Gastrocnemius medialis (tissue), 4 donors: ENCODE results near the gene DIP2C. TPM values are rescaled to one million over a fixed set of nuclear protein-coding genes. Genes with fewer than 3 reads are reported as not detected.

ENCODE experiments used
- ATAC-seq, 2 donors: fragments of 150-250 bp; one replicate each; pipeline ENCODE4 v1.9.1; 2016
- DNase-seq, 2 donors: peaks; one replicate each; pipeline ENCODE4 v3.0.0-alpha.2; 2019
- H3K27ac ChIP-seq, 4 donors: fragments of 200-600 bp; sonication (generic); 1 replicate in 1 of 4; 2 replicates in 3 of 4; pipeline ENCODE4 v1.5.1; 2016 to 2018; ENCODE audit warnings: mild to moderate bottlenecking in 2 of 4, moderate library complexity in 1 of 4
- H3K27me3 ChIP-seq, 3 donors: fragments of 200-600 bp; sonication (generic) in 2 of 3; 1 replicate in 1 of 3; 2 replicates in 2 of 3; pipeline versions ENCODE4 v1.5.1 to v1.6.0; 2016 to 2019; ENCODE audit warnings: mild to moderate bottlenecking in 1 of 3, moderate library complexity in 1 of 3
- H3K36me3 ChIP-seq, 2 donors: fragments of 200-600 bp; sonication (generic) in 1 of 2; one replicate each; pipeline ENCODE4 v1.5.1; 2017 to 2018
- H3K4me1 ChIP-seq, 2 donors: fragments of 200-600 bp; sonication (generic) in 1 of 2; one replicate each; pipeline ENCODE4 v1.5.1; 2016 to 2017; ENCODE audit warnings: mild to moderate bottlenecking in 2 of 2
- H3K4me3 ChIP-seq, 4 donors: fragments of 200-600 bp; sonication (generic) in 3 of 4; 1 replicate in 1 of 4; 2 replicates in 3 of 4; pipeline ENCODE4 v1.5.1; 2016 to 2019; ENCODE audit warnings: mild to moderate bottlenecking in 2 of 4
- H3K9me3 ChIP-seq, 3 donors: fragments of 200-600 bp; sonication (generic) in 2 of 3; 1 replicate in 1 of 3; 2 replicates in 2 of 3; pipeline ENCODE4 v1.5.1; 2016 to 2019
- CTCF ChIP-seq, 5 experiments: fragments of 450-650 bp in 3 of 5; fragments of 200-600 bp in 2 of 5; sonication (generic) in 2 of 5; IDR thresholded peaks in 4 of 5; conservative IDR thresholded peaks in 1 of 5; 1 replicate in 4 of 5; 2 replicates in 1 of 5; pipeline ENCODE4 v1.5.1; 2016 to 2019; ENCODE audit warnings: antibody characterized with exemption in 5 of 5, mild to moderate bottlenecking in 3 of 5, moderate library complexity in 3 of 5
- POLR2A ChIP-seq, 2 donors: fragments of 450-650 bp; IDR thresholded peaks; one replicate each; pipeline ENCODE4 v1.6.1; 2017; ENCODE audit warnings: antibody characterized with exemption in 2 of 2, mild to moderate bottlenecking in 2 of 2, moderate library complexity in 2 of 2
- in situ Hi-C, 4 donors: fragments of 200-750 bp; cut with MboI; loops; one replicate each; pipeline versions ENCODE4 v1.15.0 to v1.8.0; 2017; ENCODE audit warnings: low sequenced_read_pairs in 4 of 4
- intact Hi-C: fragments of 100-400 bp; cut with DNase I; formaldehyde crosslinking; loops from one replicate; pipeline ENCODE4 v1.15.1; 2023; ENCODE audit warnings: low total_unique reads
- total RNA-seq, 4 donors: library from RNA; depleted of rRNA; stranded (reverse); fragments of >200 nt; gene quantifications; one replicate each; pipeline versions ENCODE4 v1.1.0 to v1.2.3, GENCODE V29; 2016

The DIP2C gene
- total RNA-seq, 4 donors from 2014 or later, result 19.1 to 60.0 (median 30.2) TPM

DNA sequence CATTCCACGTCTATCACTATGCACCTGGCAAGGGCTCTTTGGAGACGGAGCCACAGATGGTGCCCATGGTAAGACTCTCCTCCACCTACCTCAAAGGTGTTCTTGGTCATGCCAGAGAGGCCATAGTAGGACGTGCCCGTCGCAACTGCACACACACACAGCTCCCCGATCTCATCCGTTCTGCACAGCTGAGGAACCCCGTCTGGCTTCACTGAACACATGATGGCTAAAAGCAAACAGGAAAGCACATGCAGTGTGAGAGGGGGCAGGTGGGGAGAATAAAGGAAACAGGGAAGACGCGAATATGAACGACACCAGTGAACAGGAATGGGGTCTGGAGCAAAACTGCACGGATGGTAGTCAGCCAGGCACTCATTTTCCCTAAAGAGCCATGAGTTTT is 323.3 kb downstream of the DIP2C start:
- Histone ChIP-seq H3K27me3 (no peaks in the 10 kb centered on the region), H3K4me1 (no peaks in the 10 kb centered on the region), H3K36me3 (peaks cover 3 to 34% of the 10 kb centered on the region in 2 donors), H3K9me3 (no peaks in the 10 kb centered on the region), H3K27ac (no peak overlapping the region), H3K4me3 (no peak overlapping the region)
- in situ Hi-C loops (no loop called here), intact Hi-C loops (no loop called here)
- no peak for TF ChIP-seq POLR2A (IDR thresholded peaks at IDR 0.05)
- no peak for TF ChIP-seq CTCF (IDR thresholded peaks at IDR 0.05 in 4 of 5, conservative IDR thresholded peaks at IDR 0.05 in 1 of 5)
- ATAC-seq (no peak), DNase-seq (no peak)

- Histone ChIP-seq H3K36me3 (peaks cover 3 to 49% of the 10 kb centered on the region in 2 donors), H3K4me1 (no peaks in the 10 kb centered on the region), H3K4me3 (no peak overlapping the region), H3K27me3 (no peaks in the 10 kb centered on the region), H3K9me3 (no peaks in the 10 kb centered on the region), H3K27ac (no peak overlapping the region)
- no peak for TF ChIP-seq POLR2A (IDR thresholded peaks at IDR 0.05)
- no peak for TF ChIP-seq CTCF (IDR thresholded peaks at IDR 0.05 in 4 of 5, conservative IDR thresholded peaks at IDR 0.05 in 1 of 5)
- ATAC-seq (no peak), DNase-seq (no peak)
- intact Hi-C loops, result no loop called here
- in situ Hi-C loops, result no loop called here
Measured at GRCh38 chr10:364267-364775, 325.1 kb downstream of the DIP2C start.

DNA sequence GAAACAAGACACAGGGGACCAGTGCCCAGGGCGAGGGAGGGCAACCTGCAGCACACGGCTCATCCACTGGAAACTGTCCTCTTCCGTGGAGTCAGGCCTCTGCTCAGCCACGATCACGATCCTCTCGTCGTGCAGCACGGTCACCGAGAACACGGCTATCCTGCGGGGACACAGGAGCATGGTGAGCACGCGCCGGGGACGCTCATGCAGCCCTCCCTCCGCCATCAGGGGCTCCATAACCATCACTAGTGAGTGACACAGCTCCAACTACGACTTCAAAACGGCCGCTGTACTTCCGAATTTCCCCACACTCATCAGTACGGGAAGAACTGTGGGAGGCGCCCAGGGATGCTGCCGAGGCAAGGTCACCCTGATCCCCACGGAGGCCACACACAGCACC is 326.3 kb downstream of the DIP2C start:
- no peaks in the 10 kb centered on the region for H3K9me3 ChIP-seq
- H3K27ac ChIP-seq, result no peak overlapping the region
- peaks cover 3 to 50% of the 10 kb centered on the region in 2 donors for H3K36me3 ChIP-seq
- H3K27me3 ChIP-seq, result no peaks in the 10 kb centered on the region
- TF ChIP-seq CTCF (IDR thresholded peaks at IDR 0.05 in 4 of 5, conservative IDR thresholded peaks at IDR 0.05 in 1 of 5), result no peak
- TF ChIP-seq POLR2A (IDR thresholded peaks at IDR 0.05), result no peak
- no peaks in the 10 kb centered on the region for H3K4me1 ChIP-seq
- ATAC-seq (no peak), DNase-seq (no peak)
- in situ Hi-C loops (no loop called here), intact Hi-C loops (no loop called here)
- H3K4me3 ChIP-seq, result no peak overlapping the region

- no peak for TF ChIP-seq CTCF (IDR thresholded peaks at IDR 0.05 in 4 of 5, conservative IDR thresholded peaks at IDR 0.05 in 1 of 5)
- TF ChIP-seq POLR2A (IDR thresholded peaks at IDR 0.05), result no peak
- Histone ChIP-seq H3K4me3 (no peak overlapping the region), H3K27ac (no peak overlapping the region), H3K36me3 (peaks cover 3 to 56% of the 10 kb centered on the region in 2 donors), H3K27me3 (no peaks in the 10 kb centered on the region), H3K9me3 (no peaks in the 10 kb centered on the region), H3K4me1 (no peaks in the 10 kb centered on the region)
- ATAC-seq (no peak), DNase-seq (no peak)
- intact Hi-C loops, result no loop called here
- in situ Hi-C loops, result no loop called here
Measured at GRCh38 chr10:361203-362081, 328.0 kb downstream of the DIP2C start.
